ENCODE data around the gene ANKRD2. TPM values are rescaled to one million over a fixed set of nuclear protein-coding genes. Genes with fewer than 3 reads are reported as not detected.

ANKRD2 gene, protein sequence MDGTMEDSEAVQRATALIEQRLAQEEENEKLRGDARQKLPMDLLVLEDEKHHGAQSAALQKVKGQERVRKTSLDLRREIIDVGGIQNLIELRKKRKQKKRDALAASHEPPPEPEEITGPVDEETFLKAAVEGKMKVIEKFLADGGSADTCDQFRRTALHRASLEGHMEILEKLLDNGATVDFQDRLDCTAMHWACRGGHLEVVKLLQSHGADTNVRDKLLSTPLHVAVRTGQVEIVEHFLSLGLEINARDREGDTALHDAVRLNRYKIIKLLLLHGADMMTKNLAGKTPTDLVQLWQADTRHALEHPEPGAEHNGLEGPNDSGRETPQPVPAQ
- 0.85 TPM in 1 of 2 replicates, not detected in the other for total RNA-seq

GRCh38 chr10:97572214-97572989, at the start of gene ANKRD2:
Gene ANKRD2, plus strand, starts transcription at chr10:97572779. Its CDS starts 10 bp downstream, at chr10:97572789.

DNA sequence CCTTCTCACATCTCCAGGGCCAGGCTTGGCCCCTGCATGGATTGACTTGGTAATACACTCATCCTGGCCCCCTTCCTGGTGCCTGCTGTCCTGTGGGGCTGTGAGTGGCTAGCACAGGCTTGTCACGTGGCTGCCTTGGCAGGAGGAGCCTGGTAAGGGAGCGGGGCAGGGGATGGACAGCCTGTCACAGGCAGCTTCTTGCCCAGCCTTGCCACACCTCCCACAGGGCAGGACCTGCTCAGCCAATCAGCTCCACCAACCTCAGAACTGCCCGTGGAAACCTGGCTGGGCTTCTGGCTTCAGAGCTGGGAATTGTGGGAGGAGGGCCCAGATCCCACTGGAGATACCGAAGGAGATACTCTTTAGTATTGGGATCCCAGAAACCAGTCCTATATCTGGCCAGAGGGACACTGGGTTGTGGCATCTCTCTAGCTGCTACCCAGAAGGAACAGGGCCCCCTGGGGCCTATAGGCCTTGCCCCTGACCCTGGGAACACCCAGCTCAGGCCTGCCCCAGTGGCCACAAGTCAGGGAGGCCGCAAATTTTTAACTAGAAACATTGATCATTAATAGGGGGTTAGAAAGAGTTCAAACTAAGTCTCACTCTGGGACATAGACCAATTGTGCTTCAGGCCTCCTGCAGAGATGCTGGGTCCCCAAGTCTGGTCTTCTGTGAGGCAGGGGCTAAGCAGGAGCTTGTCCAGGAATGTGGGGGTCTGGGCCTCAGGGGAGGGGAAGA, 11.7 kb downstream of the ANKRD2 start, which contains the start of gene HOGA1:
TSS of gene HOGA1 (plus strand) at position 330 of the 738 bp plus-strand sequence. CDS start at position 645, 315 bp downstream.

DNA sequence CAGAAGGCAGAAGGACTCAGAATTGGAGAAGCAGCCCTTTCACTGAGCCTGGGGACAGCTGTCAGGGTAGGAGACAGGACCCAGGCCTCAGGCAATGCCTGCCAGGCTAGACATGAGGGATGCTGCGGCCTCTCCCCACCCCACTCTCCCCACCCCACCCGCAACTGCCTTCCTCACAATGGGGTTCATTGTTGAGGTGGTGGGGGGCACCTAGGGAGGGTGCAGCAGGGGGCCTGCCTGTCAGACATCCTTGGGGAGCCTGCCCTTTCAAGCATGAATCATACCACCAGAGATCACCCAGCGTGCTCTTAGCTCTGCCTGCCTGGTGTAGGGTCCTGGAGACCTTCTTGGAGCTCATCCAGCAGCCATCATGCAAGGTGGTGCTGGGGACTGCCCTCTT, 16.9 kb downstream of the ANKRD2 start, which contains the start of gene C10orf62:
TSS of gene C10orf62 (plus strand) at position 243 of the 400 bp plus-strand sequence. CDS start 177 bp downstream, outside the sequence.

GRCh38 chr10:97632949-97633884, 60.6 kb downstream of the ANKRD2 start, which contains the start of gene MORN4:
Gene MORN4, minus strand, starts transcription at chr10:97633500. Its CDS starts 13,847 bp downstream, at chr10:97619653.

Other genes with a start within 250 kb of the ANKRD2 start
- 4.7 and 6.4 TPM in 2 replicates for gene FRAT2, start 238.1 kb upstream of the ANKRD2 start, total RNA-seq
- gene RRP12, start 171.4 kb upstream of the ANKRD2 start, total RNA-seq = 5.3 and 11.1 TPM in 2 replicates
- 316 and 578 TPM in 2 replicates for gene PGAM1, start 146.6 kb upstream of the ANKRD2 start, total RNA-seq
- 35.7 and 36.2 TPM in 2 replicates for gene EXOSC1, start 126.8 kb upstream of the ANKRD2 start, total RNA-seq
- gene ZDHHC16, start 126.6 kb upstream of the ANKRD2 start, total RNA-seq = 25.4 and 48.2 TPM in 2 replicates
- 75.6 and 88.4 TPM in 2 replicates for gene MMS19, start 74.4 kb upstream of the ANKRD2 start, total RNA-seq
- gene UBTD1, start 73.9 kb upstream of the ANKRD2 start, total RNA-seq = 37.8 and 52.3 TPM in 2 replicates
- 0.17 and 0.58 TPM in 2 replicates for gene HOGA1, start 11.6 kb downstream of the ANKRD2 start, total RNA-seq
- gene C10orf62, start 16.9 kb downstream of the ANKRD2 start, total RNA-seq = not detected in 2 replicates
- 3.9 and 33.7 TPM in 2 replicates for gene MORN4, start 60.7 kb downstream of the ANKRD2 start, total RNA-seq
- gene PI4K2A, start 67.9 kb downstream of the ANKRD2 start, total RNA-seq = 20.1 and 23.7 TPM in 2 replicates
- 15.9 and 29.3 TPM in 2 replicates for gene AVPI1, start 114.5 kb downstream of the ANKRD2 start, total RNA-seq
- gene MARVELD1, start 141.0 kb downstream of the ANKRD2 start, total RNA-seq = 60.7 and 71.5 TPM in 2 replicates
- 10.0 and 15.4 TPM in 2 replicates for gene ZFYVE27, start 164.3 kb downstream of the ANKRD2 start, total RNA-seq
- gene SFRP5, start 199.2 kb downstream of the ANKRD2 start, total RNA-seq = 0.09 and 0.58 TPM in 2 replicates